Smooth muscle cell (in vitro differentiated cells): ENCODE results near the gene DOCK8. TPM values are rescaled to one million over a fixed set of nuclear protein-coding genes. Genes with fewer than 3 reads are reported as not detected.

Source experiments
- DNase-seq: peaks from one replicate; lab custom pipeline; 2025; ENCODE audit not compliant: unreplicated experiment; lab: John Stamatoyannopoulos, UW
- H2AFZ ChIP-seq: fragments of 200-600 bp; sonication (generic); 2 replicates; pipeline ENCODE4 v1.6.0; 2016; ENCODE audit warnings: antibody characterized with exemption, low read depth, mild to moderate bottlenecking
- H3F3A ChIP-seq: fragments of 200-600 bp; sonication (generic); 2 replicates; pipeline ENCODE4 v1.6.0; 2017; ENCODE audit warnings: antibody characterized with exemption, low read depth
- H3K27ac ChIP-seq: fragments of 200-600 bp; sonication (generic); 2 replicates; pipeline ENCODE4 v1.5.1; 2016; ENCODE audit warnings: low read depth, mild to moderate bottlenecking
- H3K27me3 ChIP-seq: fragments of 200-600 bp; sonication (generic); 2 replicates; pipeline ENCODE4 v1.6.1; 2016; ENCODE audit warnings: low read depth, mild to moderate bottlenecking
- H3K36me3 ChIP-seq: fragments of 200-600 bp; sonication (generic); 2 replicates; pipeline ENCODE4 v1.5.1; 2016; ENCODE audit warnings: low read depth
- H3K4me1 ChIP-seq: fragments of 200-600 bp; sonication (generic); 2 replicates; pipeline ENCODE4 v1.5.1; 2016; ENCODE audit warnings: low read depth
- H3K4me2 ChIP-seq: fragments of 200-600 bp; sonication (generic); 2 replicates; pipeline ENCODE4 v1.6.0; 2016; ENCODE audit warnings: mild to moderate bottlenecking
- H3K4me3 ChIP-seq: fragments of 200-600 bp; sonication (generic); 2 replicates; pipeline ENCODE4 v1.5.1; 2016; ENCODE audit warnings: mild to moderate bottlenecking
- H3K79me2 ChIP-seq: fragments of 200-600 bp; sonication (generic); 2 replicates; pipeline ENCODE4 v1.6.0; 2016; ENCODE audit warnings: low read depth, mild to moderate bottlenecking
- H3K9ac ChIP-seq: fragments of 200-600 bp; sonication (generic); 2 replicates; pipeline ENCODE4 v1.6.0; 2016; ENCODE audit warnings: low read depth
- H3K9me3 ChIP-seq: fragments of 200-600 bp; sonication (generic); replicated peaks from 2 replicates; pipeline ENCODE4 v1.5.1; 2016; ENCODE audit warnings: low read depth
- H4K20me1 ChIP-seq: fragments of 200-600 bp; sonication (generic); 2 replicates; pipeline ENCODE4 v1.6.0; 2016; ENCODE audit warnings: low read depth
- WGBS: methylation state at CpG from one replicate; pipeline ENCODE4 v1.1.7; 2016; ENCODE audit warnings: low lambda C conversion rate; 5-methylcytosine and 5-hydroxymethylcytosine counted together
- polyA plus RNA-seq: library from polyadenylated mRNA; unstranded; fragments of >200 nt; fragmentation: Nextera tagmentation; extraction: Ambion mirVana; gene quantifications from 2 replicates; pipeline ENCODE4 v1.2.1, GENCODE V29; 2016
- total RNA-seq: library from RNA; depleted of rRNA; stranded (reverse); fragments of >200 nt; gene quantifications from 2 replicates; pipeline ENCODE4 v1.2.3, GENCODE V29; 2014
- TF ChIP-seq, protein P1 (sequence below): fragments of 200-600 bp; sonication (generic); IDR thresholded peaks from 2 replicates; pipeline ENCODE4 v1.5.1; 2017; ENCODE audit warnings: borderline replicate concordance, mild to moderate bottlenecking, antibody characterized with exemption; ENCODE audit not compliant: insufficient read depth, poor library complexity, severe bottlenecking

Gene DOCK8
- total and polyA plus RNA-seq, 2 experiments from 2014 or later = 0.18 to 4.9 TPM

DNA sequence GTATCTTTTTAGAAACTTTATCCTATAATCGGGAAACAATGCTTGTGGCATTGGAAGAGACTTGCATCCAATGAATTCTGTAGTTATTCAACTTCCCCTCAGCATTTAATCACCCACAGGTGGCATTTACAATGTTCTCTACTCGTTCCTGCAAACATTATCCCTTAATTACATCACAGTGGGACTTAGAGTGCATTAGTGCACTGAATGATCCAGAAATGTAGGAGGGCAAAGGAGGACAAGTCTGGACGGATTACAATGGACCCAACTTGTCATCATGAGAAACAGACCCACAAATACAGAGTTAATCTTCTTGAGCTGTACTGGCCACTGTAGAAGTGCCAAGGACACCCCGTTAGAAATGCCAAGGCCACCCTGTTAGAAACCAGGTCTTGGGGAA is 129.1 kb downstream of the DOCK8 start:
- peaks cover 15% of the 10 kb centered on the region for H3K27me3 ChIP-seq
- no peak overlapping the region for H3K4me2 ChIP-seq
- TF ChIP-seq, protein P1, sequence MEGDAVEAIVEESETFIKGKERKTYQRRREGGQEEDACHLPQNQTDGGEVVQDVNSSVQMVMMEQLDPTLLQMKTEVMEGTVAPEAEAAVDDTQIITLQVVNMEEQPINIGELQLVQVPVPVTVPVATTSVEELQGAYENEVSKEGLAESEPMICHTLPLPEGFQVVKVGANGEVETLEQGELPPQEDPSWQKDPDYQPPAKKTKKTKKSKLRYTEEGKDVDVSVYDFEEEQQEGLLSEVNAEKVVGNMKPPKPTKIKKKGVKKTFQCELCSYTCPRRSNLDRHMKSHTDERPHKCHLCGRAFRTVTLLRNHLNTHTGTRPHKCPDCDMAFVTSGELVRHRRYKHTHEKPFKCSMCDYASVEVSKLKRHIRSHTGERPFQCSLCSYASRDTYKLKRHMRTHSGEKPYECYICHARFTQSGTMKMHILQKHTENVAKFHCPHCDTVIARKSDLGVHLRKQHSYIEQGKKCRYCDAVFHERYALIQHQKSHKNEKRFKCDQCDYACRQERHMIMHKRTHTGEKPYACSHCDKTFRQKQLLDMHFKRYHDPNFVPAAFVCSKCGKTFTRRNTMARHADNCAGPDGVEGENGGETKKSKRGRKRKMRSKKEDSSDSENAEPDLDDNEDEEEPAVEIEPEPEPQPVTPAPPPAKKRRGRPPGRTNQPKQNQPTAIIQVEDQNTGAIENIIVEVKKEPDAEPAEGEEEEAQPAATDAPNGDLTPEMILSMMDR = no peak
- no peaks in the 10 kb centered on the region for H3K4me1 ChIP-seq
- no peaks in the 10 kb centered on the region for H3K9me3 ChIP-seq
- H3F3A ChIP-seq = no peaks in the 10 kb centered on the region
- H2AFZ ChIP-seq = no peak overlapping the region
- H3K36me3 ChIP-seq = no peaks in the 10 kb centered on the region
- WGBS = 77% methylated on average over 4 of the region's 4 CpGs
- H3K4me3 ChIP-seq = no peak overlapping the region
- H3K79me2 ChIP-seq = no peaks in the 10 kb centered on the region
- no peak overlapping the region for H3K9ac ChIP-seq
- no peak overlapping the region for H3K27ac ChIP-seq
- no peaks in the 10 kb centered on the region for H4K20me1 ChIP-seq
- DNase-seq = no peak

DNA sequence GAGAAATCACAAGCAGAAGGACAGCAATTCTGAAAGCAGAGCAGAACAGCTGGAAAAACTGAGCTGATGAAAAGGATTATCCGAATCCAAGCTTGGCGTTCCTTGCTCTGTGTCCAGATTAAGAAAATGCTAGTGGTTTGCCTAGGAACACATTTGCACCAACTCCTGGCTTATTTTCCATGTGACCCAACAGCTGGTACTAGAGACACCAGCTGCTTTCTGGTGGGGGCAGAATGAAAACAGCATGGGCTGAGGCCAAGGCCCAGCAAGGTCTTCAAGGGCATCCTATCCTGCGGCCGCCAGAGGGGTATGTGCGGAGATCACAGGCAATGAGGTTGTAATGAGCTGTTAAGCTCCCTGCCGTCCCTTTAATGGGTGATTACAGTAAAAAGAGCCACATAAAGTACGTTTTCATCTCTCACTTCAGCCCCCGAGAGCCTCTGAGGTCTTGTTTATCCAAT is 131.5 kb downstream of the DOCK8 start:
- WGBS = 19% methylated on average over 8 of the region's 8 CpGs
- no peak overlapping the region for H3K9ac ChIP-seq
- H3K79me2 ChIP-seq = no peaks in the 10 kb centered on the region
- H3K9me3 ChIP-seq = no peaks in the 10 kb centered on the region
- H3K27ac ChIP-seq = no peak overlapping the region
- H3K4me2 ChIP-seq = no peak overlapping the region
- peak overlapping the region; percentile 27 for H2AFZ ChIP-seq
- no peak for DNase-seq
- no peaks in the 10 kb centered on the region for H3K4me1 ChIP-seq
- H3F3A ChIP-seq = no peaks in the 10 kb centered on the region
- TF ChIP-seq, protein P1 = no peak
- H3K36me3 ChIP-seq = no peaks in the 10 kb centered on the region
- no peak overlapping the region for H3K4me3 ChIP-seq
- no peaks in the 10 kb centered on the region for H4K20me1 ChIP-seq
- peaks cover 32% of the 10 kb centered on the region for H3K27me3 ChIP-seq

DNA sequence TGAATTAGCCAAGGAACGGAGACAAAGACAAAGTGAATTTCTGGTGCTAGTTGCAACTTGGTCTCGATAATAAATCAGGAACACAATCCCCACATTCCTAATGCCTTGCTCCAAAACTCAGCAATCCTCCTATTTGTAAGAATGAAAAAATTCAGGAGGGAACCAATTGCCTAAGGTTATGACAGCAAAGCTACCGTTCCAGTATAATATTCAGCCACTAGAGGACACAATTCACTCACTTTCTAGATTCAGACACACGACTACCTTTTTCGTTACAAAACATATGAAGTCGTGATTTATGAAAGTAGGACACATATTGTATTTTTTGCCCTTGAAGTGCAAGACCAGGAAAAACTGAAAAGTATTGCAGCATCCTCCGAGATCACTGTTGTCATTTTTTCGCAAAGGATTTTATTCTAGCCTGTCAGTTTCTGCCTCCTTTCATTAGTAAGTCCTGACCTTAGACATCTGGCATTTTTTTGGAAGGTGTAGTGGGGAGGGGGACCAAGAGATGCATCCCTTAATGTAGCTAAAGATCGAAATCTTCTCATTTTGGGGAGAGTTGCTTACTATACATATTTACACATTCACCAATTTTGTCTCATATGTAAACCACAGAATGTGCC is 133.1 kb downstream of the DOCK8 start:
- TF ChIP-seq, protein P1 = peak; percentile 62
- Histone ChIP-seq H3K9me3 (no peaks in the 10 kb centered on the region), H3K79me2 (no peaks in the 10 kb centered on the region), H3K4me3 (no peak overlapping the region), H3F3A (no peaks in the 10 kb centered on the region), H2AFZ (no peak overlapping the region), H4K20me1 (no peaks in the 10 kb centered on the region), H3K9ac (no peak overlapping the region), H3K27ac (no peak overlapping the region), H3K27me3 (peaks cover 32% of the 10 kb centered on the region), H3K4me2 (no peak overlapping the region), H3K36me3 (no peaks in the 10 kb centered on the region), H3K4me1 (no peaks in the 10 kb centered on the region)
- WGBS = 50% methylated on average over 9 of the region's 9 CpGs
- no peak for DNase-seq

DNA sequence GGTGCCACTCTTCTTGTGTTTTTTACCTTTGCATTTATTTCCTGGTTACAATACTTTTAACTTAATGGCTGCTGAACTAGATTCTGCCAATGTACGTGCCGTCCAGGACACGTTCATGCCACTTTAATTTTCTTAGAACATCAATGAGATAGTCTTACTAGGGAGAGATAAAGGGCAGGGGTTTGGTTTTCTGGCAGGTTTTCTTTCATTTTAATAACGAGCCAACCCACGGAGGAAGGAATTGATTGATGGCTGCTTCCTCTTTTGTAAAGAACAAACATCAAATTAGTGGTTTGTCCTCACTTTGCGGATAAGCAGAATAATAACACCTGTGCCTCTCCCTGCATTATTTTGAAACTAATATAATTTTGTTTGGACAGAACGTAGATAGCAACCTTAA is 135.7 kb downstream of the DOCK8 start:
- no peaks in the 10 kb centered on the region for H4K20me1 ChIP-seq
- no peaks in the 10 kb centered on the region for H3K36me3 ChIP-seq
- no peak overlapping the region for H3K27ac ChIP-seq
- no peak overlapping the region for H2AFZ ChIP-seq
- H3K9ac ChIP-seq = no peak overlapping the region
- DNase-seq = no peak
- no peaks in the 10 kb centered on the region for H3K9me3 ChIP-seq
- no peaks in the 10 kb centered on the region for H3F3A ChIP-seq
- TF ChIP-seq, protein P1 = no peak
- no peak overlapping the region for H3K4me3 ChIP-seq
- WGBS = 84% methylated on average over 7 of the region's 7 CpGs
- no peak overlapping the region for H3K4me2 ChIP-seq
- peaks cover 29% of the 10 kb centered on the region for H3K27me3 ChIP-seq
- no peaks in the 10 kb centered on the region for H3K79me2 ChIP-seq
- no peaks in the 10 kb centered on the region for H3K4me1 ChIP-seq
